Keratinocyte (primary cell): ENCODE results near the gene DCK. TPM values are rescaled to one million over a fixed set of nuclear protein-coding genes. Genes with fewer than 3 reads are reported as not detected.

Experiments used
- DNase-seq: peaks from one replicate; pipeline ENCODE4 v3.0.0-alpha.2; 2011; ENCODE audit warnings: low read depth, missing footprints, low spot score
- FAIRE-seq: peaks from 2 replicates; lab custom pipeline; 2011; peaks lifted over from hg19 to GRCh38; lab: Jason Lieb, UNC
- H2AFZ ChIP-seq: 2 replicates; pipeline ENCODE4 v1.6.0; 2012; ENCODE audit warnings: low read length, control low read depth, inconsistent platforms; ENCODE audit not compliant: control insufficient read depth
- H3K27ac ChIP-seq: 2 replicates; pipeline ENCODE4 v1.5.1; 2011; ENCODE audit warnings: low read length; ENCODE audit not compliant: control insufficient read depth, insufficient read depth
- H3K27me3 ChIP-seq: 3 replicates; pipeline ENCODE4 v1.6.0; 2011; ENCODE audit warnings: low read length; ENCODE audit not compliant: control insufficient read depth, insufficient read depth; ENCODE audit errors: extremely low read depth
- H3K36me3 ChIP-seq, 2 experiments: 2 replicates in 1 of 2; 3 replicates in 1 of 2; pipeline ENCODE4 v1.5.1; 2011; ENCODE audit warnings: low read length in 2 of 2, mild to moderate bottlenecking in 1 of 2; ENCODE audit not compliant: control insufficient read depth in 2 of 2, insufficient read depth in 2 of 2; ENCODE audit errors: extremely low read depth in 1 of 2
- H3K4me1 ChIP-seq: 3 replicates; pipeline ENCODE4 v1.5.1; 2011; ENCODE audit warnings: low read length; ENCODE audit not compliant: control insufficient read depth, insufficient read depth; ENCODE audit errors: extremely low read depth
- H3K4me2 ChIP-seq: 3 replicates; pipeline ENCODE4 v1.6.0; 2011; ENCODE audit warnings: low read depth, low read length; ENCODE audit not compliant: control insufficient read depth, insufficient read depth; ENCODE audit errors: extremely low read depth
- H3K4me3 ChIP-seq, 3 experiments: fragments of 200-600 bp in 1 of 3; sonication (generic) in 1 of 3; 2 replicates in 2 of 3; 3 replicates in 1 of 3; pipeline ENCODE4 v1.5.1; 2011 to 2016; ENCODE audit warnings: low read length in 3 of 3, mild to moderate bottlenecking in 3 of 3, control low read depth in 2 of 3, inconsistent platforms in 1 of 3, low read depth in 1 of 3, mixed read lengths in 1 of 3, mixed run types in 1 of 3, moderate library complexity in 1 of 3; ENCODE audit not compliant: control insufficient read depth in 2 of 3, insufficient read depth in 2 of 3; ENCODE audit errors: extremely low read depth in 1 of 3
- H3K79me2 ChIP-seq: 2 replicates; pipeline ENCODE4 v1.6.0; 2012; ENCODE audit warnings: low read length; ENCODE audit not compliant: control insufficient read depth, insufficient read depth
- H3K9ac ChIP-seq: 3 replicates; pipeline ENCODE4 v1.6.0; 2011; ENCODE audit warnings: low read length; ENCODE audit not compliant: control insufficient read depth, insufficient read depth; ENCODE audit errors: extremely low read depth
- H3K9me1 ChIP-seq: 3 replicates; pipeline ENCODE4 v1.6.0; 2011; ENCODE audit warnings: low read length; ENCODE audit not compliant: control insufficient read depth, insufficient read depth; ENCODE audit errors: extremely low read depth
- H3K9me3 ChIP-seq: 2 replicates; pipeline ENCODE4 v1.5.1; 2012; ENCODE audit warnings: low read depth, low read length; ENCODE audit not compliant: control insufficient read depth
- H4K20me1 ChIP-seq: 3 replicates; pipeline ENCODE4 v1.6.0; 2011; ENCODE audit warnings: low read length; ENCODE audit not compliant: control insufficient read depth, insufficient read depth; ENCODE audit errors: extremely low read depth
- EZH2 ChIP-seq: IDR thresholded peaks from one replicate; pipeline ENCODE4 v1.6.1; 2012; ENCODE audit warnings: inconsistent platforms, mild to moderate bottlenecking, low read length, moderate library complexity
- dilution Hi-C: fragments of 300-500 bp; cut with MboI; formaldehyde crosslinking; loops from one replicate; pipeline ENCODE4 v1.7.0; 2020; ENCODE audit warnings: low sequenced_read_pairs; ENCODE audit not compliant: extremely low pct_ligation_motif_present
- polyA plus RNA-seq, 5 experiments: library from polyadenylated mRNA; depleted of rRNA in 3 of 5; stranded (reverse) in 3 of 5; stranded (forward) in 1 of 5; unstranded in 1 of 5; fragments of >200 nt; gene quantifications; 1 replicate in 1 of 5; 2 replicates in 3 of 5; 3 replicates in 1 of 5; pipeline versions ENCODE4 v1.2.1 to v1.2.3, GENCODE V29; 2011 to 2012; ENCODE audit warnings: missing spikeins in 2 of 5, low read depth in 1 of 5, low replicate concordance in 1 of 5
- TF ChIP-seq, protein P1 (sequence below), 3 experiments: IDR thresholded peaks in 1 of 3; conservative IDR thresholded peaks in 1 of 3; optimal IDR thresholded peaks in 1 of 3; 2 replicates in 2 of 3; 3 replicates in 1 of 3; pipeline versions ENCODE3 to v1.5.1; 2011; ENCODE audit warnings: low read length in 3 of 3, mild to moderate bottlenecking in 3 of 3, moderate library complexity in 2 of 3, control low read depth in 1 of 3, inconsistent platforms in 1 of 3; ENCODE audit not compliant: insufficient read depth in 2 of 3; ENCODE audit errors: extremely low read depth in 1 of 3

Gene DCK
- polyA plus RNA-seq, 1 donor (not counting 4 experiments of a cell fraction or from before 2014, with no cell fraction given), result 11.3 TPM

- Histone ChIP-seq H3K27me3 (no peaks in the 10 kb centered on the region), H3K4me3 (no peak overlapping the region), H3K4me2 (no peak overlapping the region), H3K36me3 (no peaks in the 10 kb centered on the region), H3K79me2 (peaks cover 24% of the 10 kb centered on the region), H3K9me3 (no peaks in the 10 kb centered on the region), H2AFZ (no peak overlapping the region), H3K9me1 (no peaks in the 10 kb centered on the region), H3K9ac (no peak overlapping the region), H4K20me1 (no peaks in the 10 kb centered on the region), H3K4me1 (peaks cover 15% of the 10 kb centered on the region), H3K27ac (no peak overlapping the region)
- dilution Hi-C loops, result no loop called here
- FAIRE-seq (no peak), DNase-seq (no peak)
- TF ChIP-seq, protein P1, sequence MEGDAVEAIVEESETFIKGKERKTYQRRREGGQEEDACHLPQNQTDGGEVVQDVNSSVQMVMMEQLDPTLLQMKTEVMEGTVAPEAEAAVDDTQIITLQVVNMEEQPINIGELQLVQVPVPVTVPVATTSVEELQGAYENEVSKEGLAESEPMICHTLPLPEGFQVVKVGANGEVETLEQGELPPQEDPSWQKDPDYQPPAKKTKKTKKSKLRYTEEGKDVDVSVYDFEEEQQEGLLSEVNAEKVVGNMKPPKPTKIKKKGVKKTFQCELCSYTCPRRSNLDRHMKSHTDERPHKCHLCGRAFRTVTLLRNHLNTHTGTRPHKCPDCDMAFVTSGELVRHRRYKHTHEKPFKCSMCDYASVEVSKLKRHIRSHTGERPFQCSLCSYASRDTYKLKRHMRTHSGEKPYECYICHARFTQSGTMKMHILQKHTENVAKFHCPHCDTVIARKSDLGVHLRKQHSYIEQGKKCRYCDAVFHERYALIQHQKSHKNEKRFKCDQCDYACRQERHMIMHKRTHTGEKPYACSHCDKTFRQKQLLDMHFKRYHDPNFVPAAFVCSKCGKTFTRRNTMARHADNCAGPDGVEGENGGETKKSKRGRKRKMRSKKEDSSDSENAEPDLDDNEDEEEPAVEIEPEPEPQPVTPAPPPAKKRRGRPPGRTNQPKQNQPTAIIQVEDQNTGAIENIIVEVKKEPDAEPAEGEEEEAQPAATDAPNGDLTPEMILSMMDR (optimal IDR thresholded peaks at IDR 0.05 in 1 of 3, IDR thresholded peaks at IDR 0.05 in 1 of 3, conservative IDR thresholded peaks at IDR 0.05 in 1 of 3; ENCODE audit: extremely low read depth in 1 of 3, insufficient read depth in 2 of 3, low read length in 3 of 3), result no peak
- TF ChIP-seq EZH2, result no peak
Observed at GRCh38 chr4:70991596-70991995, 1.9 kb upstream of the DCK start.

DNA sequence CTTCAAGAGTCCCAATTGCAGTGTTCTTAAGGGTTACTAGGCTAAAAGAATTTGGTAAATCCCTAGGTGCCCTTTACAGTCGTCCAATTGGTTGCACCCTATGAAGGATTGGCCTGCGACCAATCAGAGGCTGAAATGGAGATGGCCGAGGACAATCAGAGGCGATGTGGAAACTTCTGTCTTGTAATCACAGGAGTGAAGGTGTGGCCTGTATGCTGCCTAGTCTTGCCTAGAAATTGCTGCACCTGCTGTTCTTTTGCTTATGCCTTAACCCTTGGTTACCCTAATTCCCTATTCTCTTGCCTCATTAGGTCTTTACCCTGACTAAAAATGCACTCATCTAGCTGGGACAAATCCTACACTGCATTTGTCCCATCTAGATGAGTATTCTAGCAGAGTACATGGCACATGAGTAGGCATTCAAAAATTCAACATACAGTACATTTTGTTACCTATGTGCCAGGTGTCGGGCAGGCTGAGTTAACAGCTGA, 1.0 kb upstream of the DCK start:
- peak overlapping the region; percentile 84 for H3K9ac ChIP-seq
- H3K36me3 ChIP-seq, result no peaks in the 10 kb centered on the region
- H3K4me1 ChIP-seq, result peaks cover 15% of the 10 kb centered on the region
- H3K27me3 ChIP-seq, result no peaks in the 10 kb centered on the region
- H3K9me1 ChIP-seq, result no peaks in the 10 kb centered on the region
- dilution Hi-C loops, result no loop called here
- peak; percentile 44 for FAIRE-seq
- H2AFZ ChIP-seq, result peak overlapping the region; percentile 96
- no peak for DNase-seq
- peak overlapping the region; percentile 88 for H3K27ac ChIP-seq
- peak overlapping the region; percentile 85 to 88 (median 86) for H3K4me3 ChIP-seq
- H3K79me2 ChIP-seq, result peaks cover 24% of the 10 kb centered on the region
- peak overlapping the region; percentile 99 for H3K4me2 ChIP-seq
- H4K20me1 ChIP-seq, result no peaks in the 10 kb centered on the region
- no peaks in the 10 kb centered on the region for H3K9me3 ChIP-seq
- TF ChIP-seq, protein P1 (optimal IDR thresholded peaks at IDR 0.05 in 1 of 3, IDR thresholded peaks at IDR 0.05 in 1 of 3, conservative IDR thresholded peaks at IDR 0.05 in 1 of 3; ENCODE audit: extremely low read depth in 1 of 3, insufficient read depth in 2 of 3, low read length in 3 of 3), result no peak
